GM21717 (cell line): Measurements from ENCODE around the gene WARS2.
"Not testable (repeated sequence)": the region's sequence is repeated elsewhere in the genome, so short reads cannot be mapped to it uniquely, and the experiment has no call there.

Experiments
- ATAC-seq: cut with Tn5 transposase; IDR thresholded peaks from one replicate; pipeline ENCODE4 v1.9.1; 2021; ENCODE audit warnings: mild to moderate bottlenecking, moderate library complexity; ENCODE audit not compliant: unreplicated experiment

Gene WARS2

DNA sequence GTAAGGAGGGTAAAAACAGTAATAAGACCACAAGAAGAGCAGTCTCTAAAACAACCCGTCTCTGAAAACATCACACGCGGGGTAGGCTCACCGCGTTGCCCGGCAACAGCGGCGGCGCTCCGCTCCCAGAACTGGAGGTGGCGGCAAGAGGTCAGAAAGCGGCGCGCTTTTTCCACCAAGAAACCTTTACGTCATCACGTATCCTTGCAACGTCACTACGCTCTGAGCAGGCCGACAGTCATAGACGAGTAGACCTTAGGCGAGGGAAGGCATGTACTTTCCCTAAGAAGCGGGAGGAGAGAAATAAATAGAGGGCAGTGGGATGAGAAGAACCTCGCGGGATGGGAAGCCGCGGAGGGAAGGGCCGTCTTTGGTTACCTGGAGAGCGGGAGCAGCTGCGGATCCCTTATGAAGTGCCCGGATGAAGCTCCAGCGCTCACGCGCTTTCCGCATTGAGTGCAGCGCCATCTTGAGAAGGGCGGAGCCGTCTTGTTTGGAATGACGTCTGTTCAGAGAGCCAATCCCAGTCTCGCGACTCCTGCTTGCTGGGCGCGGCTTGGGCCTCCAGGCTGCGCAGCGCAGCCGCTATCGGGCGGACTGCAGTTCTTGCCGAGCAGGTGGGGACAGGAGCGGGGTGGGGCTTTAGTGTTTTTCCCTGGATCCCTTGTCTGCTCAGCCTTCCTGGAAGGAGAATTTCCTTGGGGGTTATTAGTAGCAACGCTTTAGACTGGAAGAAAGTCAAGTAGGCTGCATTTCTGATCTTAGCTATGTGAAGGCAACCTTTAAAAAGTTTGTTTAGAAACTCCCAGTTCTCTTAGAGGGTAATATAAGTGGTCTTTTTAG is at the start of gene WARS2:
Gene WARS2, minus strand, starts transcription at position 477 of the 843 bp plus-strand sequence. Its CDS starts 9 bp downstream, at position 468.
- ATAC-seq, result peak; percentile 98

DNA sequence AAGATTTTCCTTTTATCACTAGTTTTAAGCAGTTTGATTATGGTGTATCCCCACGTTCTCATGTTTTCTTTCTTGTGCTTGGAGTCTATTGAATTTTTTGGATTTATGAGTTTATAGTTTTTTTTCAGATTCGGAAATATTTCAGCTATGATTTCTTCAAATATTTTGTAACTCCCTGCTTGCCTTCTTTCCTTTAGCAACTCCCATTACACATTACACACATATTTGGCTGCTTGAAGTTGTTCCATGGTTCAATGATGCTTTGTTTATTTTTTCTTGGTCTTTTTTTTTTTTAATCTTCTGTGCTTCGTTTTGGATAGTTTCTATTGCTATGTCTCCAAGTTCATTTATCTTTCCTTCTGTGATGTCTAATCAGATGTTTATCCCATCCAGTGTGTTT is 48.5 kb upstream of the WARS2 start:
- no peak for ATAC-seq

DNA sequence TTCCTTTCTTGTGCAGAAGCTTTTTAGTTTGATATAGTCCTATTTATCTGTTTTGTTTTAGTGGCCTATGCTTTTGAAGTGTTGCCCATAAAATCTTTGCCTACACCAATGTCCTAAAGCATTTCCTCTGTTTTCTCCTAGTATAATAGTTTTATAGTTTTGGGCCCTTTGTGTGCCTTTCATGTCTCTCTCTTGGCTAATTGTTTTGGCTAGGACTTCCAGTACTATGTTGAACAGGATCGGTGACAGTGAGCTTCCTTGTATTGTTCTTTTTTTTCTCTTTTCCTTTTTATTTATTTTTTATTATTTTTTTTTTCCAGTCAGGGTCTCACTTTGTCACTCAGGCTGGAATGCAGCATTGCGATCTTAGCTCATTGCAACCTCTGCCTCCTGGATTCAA is 47.0 kb upstream of the WARS2 start:
- no peak for ATAC-seq

DNA sequence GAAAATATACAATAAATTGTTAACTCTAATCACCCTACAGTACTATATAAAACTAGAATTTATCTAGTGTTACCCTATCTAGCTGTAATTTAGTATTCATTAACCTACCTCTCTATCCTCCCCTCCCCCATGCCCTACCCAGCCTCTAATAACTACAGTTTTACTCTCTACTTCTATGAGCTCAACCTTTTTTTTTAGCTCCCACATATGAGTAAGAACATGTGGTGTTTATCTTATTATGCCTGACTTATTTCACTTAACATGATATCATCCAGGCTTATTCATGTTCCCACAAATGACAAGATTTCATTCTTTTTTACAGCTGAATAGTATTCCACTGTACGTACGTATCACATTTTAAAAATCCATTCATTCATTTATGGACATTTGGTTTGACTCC is 46.0 kb upstream of the WARS2 start:
- ATAC-seq, result no peak

DNA sequence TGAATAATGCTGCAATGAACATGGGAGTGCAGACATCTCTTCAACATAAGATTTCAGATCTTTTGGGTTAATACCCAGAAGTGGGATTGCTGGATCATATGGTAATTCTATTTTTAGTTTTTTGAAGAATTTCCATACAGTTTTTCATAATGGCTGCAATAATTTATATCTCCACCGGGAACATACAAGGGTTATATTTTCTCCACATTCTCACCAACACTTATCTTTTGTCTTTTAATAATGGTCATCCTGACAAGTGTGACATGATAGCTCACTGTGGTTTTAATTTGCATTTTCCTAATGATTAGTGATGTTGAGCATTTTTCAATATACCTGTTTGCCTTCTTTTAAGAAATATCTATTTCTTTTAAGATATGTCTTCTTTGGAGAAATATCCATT is 44.5 kb upstream of the WARS2 start:
- ATAC-seq, result no peak

DNA sequence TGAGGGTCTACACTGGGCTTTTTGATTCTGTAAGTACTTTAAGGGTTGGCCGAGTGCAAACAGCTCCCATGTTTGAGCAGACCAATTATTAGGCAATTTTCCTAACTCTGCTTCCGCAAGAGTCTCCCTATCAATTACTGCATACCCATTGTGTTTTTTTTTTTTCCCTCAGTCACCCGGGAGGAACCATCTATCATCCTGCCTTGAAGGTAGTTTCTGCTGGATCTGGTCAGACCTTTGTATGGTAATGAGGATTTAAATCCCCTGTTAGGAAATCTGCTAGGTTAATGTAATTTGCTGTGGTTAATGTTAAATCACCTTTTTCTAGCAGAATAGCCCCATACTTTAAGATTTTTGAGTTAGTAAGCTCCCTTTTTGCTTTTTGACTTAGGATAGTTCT is 40.8 kb upstream of the WARS2 start:
- no peak for ATAC-seq

DNA sequence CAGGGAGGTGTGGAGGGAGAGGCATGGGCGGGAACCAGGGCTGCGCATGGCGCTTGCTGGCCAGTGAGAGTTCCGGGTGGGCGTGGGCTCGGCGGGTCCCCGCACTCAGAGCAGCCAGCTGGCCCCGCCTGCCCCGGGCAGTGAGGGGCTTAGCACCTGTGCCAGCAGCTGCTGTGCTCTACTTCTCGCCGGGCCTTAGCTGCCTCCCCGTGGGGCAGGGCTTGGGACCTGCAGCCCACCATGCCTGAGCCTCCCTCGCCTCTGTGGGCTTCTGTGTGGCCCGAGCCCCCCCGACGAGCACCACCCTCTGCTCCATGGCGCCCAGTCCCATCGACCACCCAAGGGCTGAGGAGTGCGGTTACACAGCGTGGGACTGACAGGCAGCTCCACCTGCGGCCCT is 38.6 kb upstream of the WARS2 start:
- ATAC-seq, result no peak

DNA sequence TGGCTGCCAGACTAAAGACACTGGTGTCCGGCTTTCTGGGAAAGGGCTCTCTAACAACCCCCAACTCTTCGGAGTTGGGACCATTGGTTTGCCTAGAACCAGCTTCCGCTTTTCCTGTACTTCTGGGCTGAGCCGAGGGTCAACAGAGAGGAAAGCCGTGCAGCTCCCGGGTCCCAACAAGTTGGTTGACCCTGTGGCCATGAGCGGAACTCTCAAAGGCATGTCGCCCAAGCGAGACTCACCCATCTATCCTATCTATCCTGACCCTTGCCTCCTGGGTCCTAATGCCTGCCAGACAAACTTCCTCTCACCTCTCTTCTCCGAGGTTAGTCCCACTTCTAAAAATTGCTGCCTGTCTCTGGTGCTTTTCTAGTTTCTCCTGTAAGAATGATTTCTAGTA is 32.5 kb upstream of the WARS2 start:
- ATAC-seq, result not testable (repeated sequence)

DNA sequence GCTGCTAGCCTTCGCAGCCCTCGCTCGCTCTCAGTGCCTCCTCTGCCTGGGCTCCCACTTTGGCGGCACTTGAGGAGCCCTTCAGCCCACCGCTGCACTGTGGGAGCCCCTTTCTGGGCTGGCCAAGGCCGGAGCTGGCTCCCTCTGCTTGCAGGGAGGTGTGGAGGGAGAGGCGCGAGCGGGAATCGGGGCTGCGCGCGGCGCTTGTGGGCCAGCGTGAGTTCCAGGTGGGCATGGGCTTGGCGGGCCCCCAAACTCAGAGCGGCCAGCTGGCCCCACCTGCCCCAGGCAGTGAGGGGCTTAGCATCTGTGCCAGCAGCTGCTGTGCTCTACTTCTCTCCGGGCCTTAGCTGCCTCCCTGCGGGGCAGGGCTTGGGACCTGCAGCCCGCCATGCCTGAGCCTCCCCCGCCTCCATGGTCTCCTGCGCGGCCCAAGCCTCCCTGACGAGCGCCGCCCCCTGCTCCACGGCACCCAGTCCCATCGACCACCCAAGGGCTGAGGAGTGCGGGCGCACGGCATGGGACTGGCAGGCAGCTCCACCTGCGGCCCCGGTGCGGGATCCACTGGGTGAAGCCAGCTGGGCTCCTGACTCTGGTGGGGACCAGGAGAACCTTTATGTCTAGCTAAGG is 31.0 kb upstream of the WARS2 start:
- not testable (repeated sequence) for ATAC-seq

DNA sequence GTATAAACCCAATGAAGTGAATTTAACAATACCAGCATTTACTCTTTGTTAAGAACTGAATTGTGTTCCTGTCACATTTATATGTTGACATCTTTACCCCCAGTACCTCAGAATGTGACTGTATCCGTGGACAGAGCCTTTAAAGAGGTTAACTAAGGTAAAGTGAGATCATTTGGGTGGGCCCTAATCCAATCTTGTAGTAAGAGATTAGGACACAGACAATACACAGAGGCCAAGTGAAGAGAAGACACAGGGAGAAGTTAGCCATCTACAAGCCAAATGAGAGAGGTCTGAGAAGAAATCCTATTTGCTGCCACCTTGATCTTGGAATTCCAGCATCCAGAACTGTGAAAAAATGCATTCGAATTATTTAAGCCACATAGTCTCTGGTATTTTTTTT is 22.9 kb upstream of the WARS2 start:
- ATAC-seq, result no peak

DNA sequence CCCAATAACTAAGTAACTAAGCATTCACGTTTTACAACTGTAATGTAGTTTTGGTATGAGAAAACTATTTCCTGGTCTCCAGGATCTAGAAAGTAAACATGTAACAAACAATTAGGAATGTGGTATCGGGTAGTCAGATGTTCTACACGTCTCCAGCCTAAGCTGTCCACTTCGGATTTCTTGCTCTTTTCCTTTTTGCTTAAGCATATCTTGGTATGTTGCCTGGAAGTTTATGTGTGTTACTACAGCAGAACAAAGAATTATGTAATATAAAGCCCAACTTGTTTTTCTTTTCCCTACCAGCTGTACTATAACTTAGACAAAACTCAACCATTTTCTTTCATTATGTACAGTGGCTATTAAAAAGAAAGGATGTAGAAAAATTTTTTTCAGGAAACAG is 20.4 kb upstream of the WARS2 start:
- no peak for ATAC-seq

DNA sequence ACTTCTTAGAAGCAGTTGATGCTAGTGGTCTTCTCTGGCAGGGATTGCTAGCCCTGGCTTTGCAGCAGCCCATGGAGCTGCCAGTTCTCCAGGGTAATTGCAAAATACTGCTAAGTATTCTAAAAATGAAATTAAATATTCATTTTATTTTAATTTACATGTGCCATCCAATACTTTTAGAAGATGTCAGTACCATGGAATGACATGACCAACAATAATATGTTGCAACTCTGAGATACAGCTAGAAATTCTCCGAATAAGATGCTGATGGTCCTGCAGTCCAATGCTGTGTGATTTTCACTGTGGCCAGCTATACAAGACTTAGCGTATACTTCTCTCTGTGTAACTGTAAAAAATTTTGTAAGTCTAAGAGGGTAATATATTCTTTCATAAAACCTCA is 20.0 kb upstream of the WARS2 start:
- ATAC-seq, result no peak

DNA sequence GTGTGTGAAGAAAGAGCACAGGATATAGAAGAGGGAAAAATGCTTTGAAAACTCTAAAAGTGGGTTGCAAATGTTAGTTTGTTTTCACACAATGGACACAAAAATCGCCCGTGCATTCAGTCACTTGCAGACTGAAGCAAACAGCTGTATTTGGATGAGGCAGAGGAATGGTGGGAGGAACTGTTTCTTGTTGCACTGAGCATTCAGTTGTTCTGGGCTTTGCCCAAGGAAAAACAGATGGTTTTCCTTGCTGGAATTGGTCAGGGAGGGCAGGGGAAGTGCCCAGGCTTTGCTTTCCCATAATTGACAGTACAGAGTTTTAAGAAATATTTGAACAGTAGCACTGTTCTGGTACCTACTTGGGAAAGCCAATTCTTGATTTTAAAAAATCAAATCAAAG is 19.5 kb upstream of the WARS2 start:
- no peak for ATAC-seq

DNA sequence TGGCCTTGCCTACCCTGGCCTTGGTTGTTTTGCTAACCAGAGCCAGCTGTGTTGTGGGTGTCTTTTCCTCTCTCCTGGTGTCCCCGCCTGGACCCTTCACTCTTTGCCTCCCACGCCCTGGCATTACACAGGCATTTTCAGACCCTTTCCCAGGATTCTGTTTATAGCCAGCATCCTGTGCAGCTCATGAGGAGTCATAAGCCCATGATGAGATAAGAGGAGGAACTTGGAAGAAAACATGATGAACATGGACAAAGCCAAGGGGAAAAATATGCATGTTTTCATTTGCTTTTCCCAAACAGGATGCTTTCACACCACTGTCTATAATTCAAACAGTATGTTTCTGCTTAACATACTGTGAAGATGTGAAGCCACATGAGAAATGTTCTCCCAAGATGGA is 18.7 kb upstream of the WARS2 start:
- ATAC-seq, result no peak

DNA sequence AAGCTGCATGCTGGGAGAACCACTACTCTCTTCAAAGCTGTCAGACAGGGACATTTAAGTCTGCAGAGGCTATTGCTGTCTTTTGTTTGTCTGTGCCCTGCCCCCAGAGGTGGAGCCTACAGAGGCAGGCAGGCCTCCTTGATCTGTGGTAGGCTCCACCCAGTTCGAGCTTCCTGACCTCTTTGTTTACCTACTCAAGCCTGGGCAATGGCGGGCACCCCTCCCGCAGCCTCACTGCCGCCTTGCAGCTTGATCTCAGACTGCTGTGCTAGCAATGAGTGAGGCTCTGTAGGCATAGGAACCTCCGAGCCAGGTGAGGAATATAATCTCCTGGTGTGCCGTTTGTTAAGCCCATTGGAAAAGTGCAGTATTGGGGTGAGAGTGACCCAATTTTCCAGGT is 16.3 kb upstream of the WARS2 start:
- not testable (repeated sequence) for ATAC-seq

DNA sequence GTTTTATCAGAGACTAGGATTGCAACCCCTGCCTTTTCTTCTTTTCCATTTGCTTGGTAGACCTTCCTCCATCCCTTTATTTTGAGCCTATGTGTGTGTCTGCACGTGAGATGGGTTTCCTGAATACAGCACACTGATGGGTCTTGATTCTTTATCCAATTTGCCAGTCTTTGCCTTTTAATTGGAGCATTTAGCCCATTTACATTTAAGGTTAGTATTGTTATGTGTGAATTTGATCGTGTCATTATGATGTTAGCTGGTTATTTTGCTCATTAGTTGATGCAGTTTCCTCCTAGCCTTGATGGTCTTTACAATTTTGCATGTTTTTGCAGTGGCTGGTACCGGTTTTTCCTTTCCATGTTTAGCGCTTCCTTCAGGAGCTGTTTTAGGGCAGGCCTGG is 14.6 kb upstream of the WARS2 start:
- ATAC-seq, result not testable (repeated sequence)

DNA sequence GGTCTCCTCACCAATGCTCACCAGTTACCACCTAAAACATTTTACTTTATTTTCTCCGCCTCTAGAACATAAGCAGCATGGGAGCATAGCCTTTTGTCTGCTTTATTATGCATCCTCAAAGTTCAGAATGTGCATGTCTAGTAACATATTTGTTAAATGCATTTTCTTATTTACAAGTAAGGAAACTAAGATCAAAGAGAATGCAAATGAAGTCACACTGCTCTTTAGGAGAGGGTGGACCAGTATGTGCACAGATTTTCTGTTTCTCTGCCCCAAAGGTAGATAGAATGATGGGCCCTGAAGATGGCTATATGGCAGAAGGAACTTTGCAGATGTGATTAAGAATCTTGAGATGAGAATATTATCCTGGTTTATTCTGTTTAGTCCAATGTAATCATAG is 9.7 kb upstream of the WARS2 start:
- no peak for ATAC-seq

DNA sequence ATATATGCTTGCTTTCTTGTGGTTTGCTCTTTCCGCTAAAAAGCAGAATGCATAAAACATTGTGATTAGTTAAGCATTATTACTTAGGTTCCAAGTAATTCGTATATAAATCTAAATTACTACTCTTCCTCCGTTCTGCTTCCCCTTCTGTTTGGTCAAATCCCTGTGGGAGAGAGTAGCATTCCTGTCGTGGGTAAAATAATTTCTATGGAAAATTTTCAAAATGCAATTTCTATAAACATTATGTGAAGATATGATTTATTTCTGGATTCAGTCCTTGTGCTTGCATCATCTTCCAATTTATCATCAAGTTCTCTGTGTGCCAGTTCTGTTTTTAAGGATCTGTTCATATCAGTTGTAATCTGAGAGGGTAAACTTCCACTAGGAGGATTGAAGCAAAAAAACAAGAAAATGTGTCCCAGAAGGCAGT is 7.2 kb upstream of the WARS2 start:
- no peak for ATAC-seq

DNA sequence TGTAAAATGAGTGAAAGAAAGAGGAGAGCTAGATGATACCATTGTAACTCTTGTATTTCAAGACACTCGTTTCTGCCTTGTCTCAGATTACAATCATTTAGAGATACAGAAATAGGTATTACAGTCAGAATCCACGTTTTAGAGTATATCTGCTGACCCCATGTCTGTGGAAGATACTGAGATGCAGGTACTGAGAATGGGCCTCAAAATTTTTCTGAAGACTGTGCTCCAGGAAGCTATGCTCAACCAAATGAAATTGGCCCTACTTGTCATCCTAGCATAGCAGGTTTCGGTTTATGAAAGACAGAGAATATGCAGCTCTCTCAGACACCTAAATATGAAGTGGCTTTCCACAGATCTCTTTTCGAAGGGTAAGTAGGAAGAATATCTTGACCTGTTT is 6.0 kb upstream of the WARS2 start:
- no peak for ATAC-seq

DNA sequence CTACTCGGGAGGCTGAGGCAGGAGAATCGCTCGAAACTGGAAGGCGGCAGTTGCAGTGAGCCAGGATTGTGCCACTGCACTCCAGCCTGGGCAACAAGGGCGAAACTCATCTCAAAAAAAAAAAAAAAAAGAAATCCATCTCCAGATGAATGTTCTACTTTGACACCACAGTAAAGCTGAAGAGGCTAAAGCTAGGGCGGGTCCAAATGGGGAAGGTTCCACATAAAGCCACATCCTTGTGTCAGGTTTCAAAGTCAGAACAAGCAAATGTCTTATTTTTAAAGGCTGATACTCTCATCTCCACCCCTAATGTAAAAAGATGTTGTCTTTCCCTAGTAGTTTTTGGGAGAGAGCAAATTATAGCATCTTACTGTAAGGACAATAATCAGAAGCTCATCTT is 4.4 kb upstream of the WARS2 start:
- ATAC-seq, result no peak

DNA sequence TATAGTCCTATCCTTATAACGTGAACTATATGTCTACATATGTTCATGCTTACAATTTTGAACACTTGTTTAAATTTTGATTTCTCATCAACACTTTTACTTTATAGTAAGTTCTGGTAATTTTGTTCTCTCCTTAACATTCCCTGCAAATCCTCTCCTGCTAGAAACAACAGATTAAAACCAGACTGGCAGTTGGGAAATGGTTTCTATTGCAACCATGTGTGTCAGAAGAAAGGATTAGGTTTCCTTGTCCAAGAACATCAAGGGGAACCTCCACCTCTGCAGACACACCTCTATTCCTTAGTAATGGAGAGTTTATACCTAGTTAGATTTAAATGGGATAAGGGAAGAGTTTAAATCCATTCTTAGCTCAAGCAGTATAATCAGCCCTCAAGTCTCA is 3.3 kb upstream of the WARS2 start:
- ATAC-seq, result no peak

DNA sequence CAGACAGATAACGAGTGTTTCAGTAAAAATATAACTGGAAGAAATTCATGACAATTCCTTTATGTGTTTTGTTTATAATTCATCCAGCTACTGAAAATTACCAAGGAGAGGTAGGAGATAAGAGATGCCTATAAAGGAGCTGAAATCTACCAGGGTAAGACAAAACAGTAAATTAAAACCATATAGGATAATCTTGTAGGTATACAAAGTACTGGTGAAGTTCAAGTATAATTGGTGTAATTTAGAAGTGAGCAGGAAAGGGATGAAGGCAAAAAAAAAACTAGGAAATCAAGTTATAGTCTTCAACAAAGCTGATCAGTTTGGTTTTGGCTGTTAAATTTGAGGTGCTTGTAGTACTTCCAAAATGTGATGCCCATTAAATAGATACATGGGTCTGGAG is 1.2 kb upstream of the WARS2 start:
- ATAC-seq, result no peak

DNA sequence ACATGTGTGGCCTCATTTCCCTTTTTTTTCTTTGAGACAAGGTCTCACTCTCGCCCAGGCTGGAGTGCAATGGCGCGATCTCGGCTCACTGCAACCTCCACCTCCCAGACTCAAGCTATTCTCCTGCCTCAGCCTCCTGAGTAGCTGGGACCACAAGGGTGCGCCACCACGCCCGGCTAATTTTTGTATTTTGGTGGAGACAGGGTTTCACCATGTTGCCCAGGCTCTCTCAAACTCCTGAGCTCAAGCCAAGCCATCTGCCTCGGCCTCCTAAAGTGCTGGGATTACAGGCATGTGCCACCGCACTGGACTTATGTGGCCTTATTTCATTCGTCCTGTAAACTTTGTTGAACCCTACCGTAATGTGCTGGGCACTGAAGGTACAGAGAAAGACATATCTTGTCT is 569 bp upstream of the WARS2 start:
- ATAC-seq, result no peak
